ENCODE measurements around the gene WDR86. TPM values are rescaled to one million over a fixed set of nuclear protein-coding genes. Genes with fewer than 3 reads are reported as not detected.

WDR86 gene
- total and polyA plus RNA-seq, 2 of the 4 experiments (the other 2 are of a cell fraction), result not detected

DNA sequence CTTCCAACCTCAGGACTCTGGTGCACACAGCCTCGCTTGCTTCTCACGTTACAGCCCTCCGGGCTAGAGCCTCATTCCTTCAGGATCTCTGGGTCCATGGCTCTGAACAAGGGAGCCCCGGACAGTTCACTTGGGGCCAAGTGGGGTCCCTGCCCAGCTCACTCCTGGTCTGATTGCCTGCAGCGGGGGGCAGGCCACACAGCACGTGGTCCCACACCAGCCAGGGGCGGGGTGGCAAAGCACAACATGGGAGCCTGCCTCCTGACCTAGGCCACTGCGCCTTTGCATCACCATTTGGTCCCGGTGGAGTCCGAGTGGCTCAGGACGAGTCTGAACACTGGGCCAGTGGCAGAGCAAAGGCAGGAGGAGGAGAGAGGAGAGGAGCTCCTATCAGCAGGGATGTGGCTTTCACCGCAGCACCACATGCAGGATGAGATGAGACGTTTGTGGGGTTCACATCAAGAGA, 43.5 kb upstream of the WDR86 start:
- Histone ChIP-seq H3K18ac (ENCODE audit: low read depth, low read length) (no peak overlapping the region), H3K4me1 (ENCODE audit: control insufficient read depth, insufficient read depth, low read length) (no peaks in the 10 kb centered on the region; the same call in 1 of the 2 replicates), H3K56ac (ENCODE audit: extremely low read depth, insufficient read depth, low read length) (no peak overlapping the region), H3K4me3 (ENCODE audit: insufficient read depth, low read depth, low read length) (no peak overlapping the region), H2BK5ac (ENCODE audit: low read depth, low read length, poor library complexity, severe bottlenecking) (no peak overlapping the region), H3K79me1 (ENCODE audit: low read depth in 1 of 2, low read length in 2 of 2) (no peaks in the 10 kb centered on the region), H2BK15ac (ENCODE audit: low read depth, low read length) (no peak overlapping the region), H3K4ac (ENCODE audit: low read depth, low read length) (no peak overlapping the region), H3K4me2 (ENCODE audit: low read depth, low read length) (no peak overlapping the region), H3K27ac (ENCODE audit: insufficient read depth, low read length) (no peak overlapping the region), H3K23ac (ENCODE audit: low read depth, low read length) (no peak overlapping the region), H3K27me3 (ENCODE audit: control insufficient read depth, insufficient read depth, low read length) (no peaks in the 10 kb centered on the region; the same call in 1 of the 2 replicates), H2BK20ac (ENCODE audit: low read depth, low read length) (no peak overlapping the region), H2AK9ac (replicated peaks; ENCODE audit: low read depth, low read length, poor library complexity) (no peak overlapping the region), H4K20me1 (ENCODE audit: insufficient read depth, low read length) (no peaks in the 10 kb centered on the region), H3K9ac (ENCODE audit: low read depth, low read length) (no peak overlapping the region), H2AFZ (replicated peaks; ENCODE audit: low read length, poor library complexity) (no peak overlapping the region), H4K91ac (ENCODE audit: insufficient read depth, low read depth, low read length) (no peak overlapping the region), H3K9me3 (ENCODE audit: control insufficient read depth, insufficient read depth, low read length) (no peaks in the 10 kb centered on the region), H3K36me3 (ENCODE audit: control insufficient read depth, insufficient read depth, low read length) (no peaks in the 10 kb centered on the region), H2BK120ac (ENCODE audit: low read depth, low read length) (no peak overlapping the region), H3K9me1 (ENCODE audit: insufficient read depth, low read length) (no peaks in the 10 kb centered on the region), H2AK5ac (ENCODE audit: low read depth, low read length) (no peak overlapping the region), H4K5ac (ENCODE audit: low read depth, low read length) (no peak overlapping the region), H4K8ac (ENCODE audit: low read depth in 2 of 2, low read length in 2 of 2) (no peak overlapping the region), H3K14ac (replicated peaks; ENCODE audit: low read depth, low read length) (no peak overlapping the region)
- WGBS, 2 experiments (ENCODE audit: extremely low coverage in 2 of 2, insufficient read length in 1 of 2), result 70% methylated on average over 9 of the region's 13 CpGs; no CpG with 5 or more reads in 1 of the 2 experiments
- DNase-seq (no peak), ATAC-seq (ENCODE audit: low read depth) (no peak)
- intact Hi-C loops (cut with micrococcal nuclease), result no loop called here
- dilution Hi-C loops (cut with HindIII; ENCODE audit: low sequenced_read_pairs, unreplicated experiment), result no loop called here
- in situ Hi-C loops (cut with MboI; ENCODE audit: low sequenced_read_pairs), result loop anchor here (25.0 kb wide), 1 partner anchor 309 kb away; no protein-coding TSS in a partner anchor
- TF ChIP-seq USF2 (IDR thresholded peaks at IDR 0.05; ENCODE audit: low read depth, low read length) (no peak), RCOR1 (IDR thresholded peaks at IDR 0.05; ENCODE audit: insufficient replicate concordance, low read length) (no peak), NFE2L2 (IDR thresholded peaks at IDR 0.05; ENCODE audit: low read depth, low read length) (no peak), POLR2A (IDR thresholded peaks at IDR 0.05; ENCODE audit: low read depth, low read length) (no peak), CHD1 (IDR thresholded peaks at IDR 0.05; ENCODE audit: low read depth, low read length) (no peak), CEBPB (IDR thresholded peaks at IDR 0.05; ENCODE audit: low read depth, low read length) (no peak), BHLHE40 (IDR thresholded peaks at IDR 0.05; ENCODE audit: low read depth, low read length) (no peak), RFX5 (IDR thresholded peaks at IDR 0.05; ENCODE audit: low read depth, low read length) (no peak), MAZ (IDR thresholded peaks at IDR 0.05; ENCODE audit: borderline replicate concordance, low read depth, low read length) (no peak), MXI1 (IDR thresholded peaks at IDR 0.05; ENCODE audit: borderline replicate concordance, low read depth, low read length) (no peak), ELK1 (IDR thresholded peaks at IDR 0.05; ENCODE audit: borderline replicate concordance, low read depth, low read length) (no peak), RAD21 (IDR thresholded peaks at IDR 0.05; ENCODE audit: low read length) (no peak), FOS (IDR thresholded peaks at IDR 0.05; ENCODE audit: low read depth, low read length) (no peak), SMC3 (IDR thresholded peaks at IDR 0.05; ENCODE audit: low read depth, low read length) (no peak), MAFK (IDR thresholded peaks at IDR 0.05; ENCODE audit: low read depth, low read length) (no peak), CTCF (conservative IDR thresholded peaks at IDR 0.05; ENCODE audit: low read depth, low read length) (no peak)
- BruUV-seq (replicated peaks), result no TSS peak
- ChIA-PET CTCF (no interaction called here), POLR2A (ENCODE audit: unreplicated experiment) (no interaction called here)
